Erythroblast (primary cell): ENCODE measurements around the gene HHIP.

Experiments
- DNase-seq, 2 experiments: peaks; one replicate each; lab custom pipeline; 2025; lab: John Stamatoyannopoulos, UW
- GATA1 ChIP-seq: IDR thresholded peaks from 2 replicates; pipeline ENCODE4 v1.6.1; 2011; ENCODE audit warnings: low read depth, mild to moderate bottlenecking, control low read depth, low read length, moderate library complexity
- POLR2A ChIP-seq: IDR thresholded peaks from 2 replicates; pipeline ENCODE4 v1.6.1; 2011; ENCODE audit warnings: mild to moderate bottlenecking, low read length

The HHIP gene

GRCh38 chr4:144647095-144647561 lies 1.2 kb downstream of the HHIP start:
- TF ChIP-seq GATA1 (no peak), POLR2A (no peak)
- DNase-seq, result peak in 1 of 2 experiments; percentile 34

DNA sequence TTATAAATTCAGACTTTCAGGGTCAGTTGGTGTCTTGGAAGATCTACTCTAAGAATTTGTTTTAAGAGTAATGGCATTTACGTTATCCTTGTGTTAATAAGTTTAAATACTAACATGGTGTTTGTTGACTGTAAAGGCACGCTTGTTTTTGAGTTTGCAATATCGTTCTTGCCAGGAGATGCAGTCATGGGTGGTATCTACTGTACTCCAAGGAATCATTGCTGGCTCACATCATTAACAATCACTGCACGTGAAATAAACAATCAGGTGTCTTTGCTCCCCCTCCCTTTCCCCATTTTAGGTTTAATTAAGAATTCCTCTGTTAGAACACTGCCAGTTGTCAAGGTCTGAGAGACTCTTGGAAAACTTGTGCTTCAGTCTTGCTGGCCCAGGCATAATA lies 1.6 kb downstream of the HHIP start:
- no peak for DNase-seq
- TF ChIP-seq POLR2A, result no peak
- no peak for TF ChIP-seq GATA1

DNA sequence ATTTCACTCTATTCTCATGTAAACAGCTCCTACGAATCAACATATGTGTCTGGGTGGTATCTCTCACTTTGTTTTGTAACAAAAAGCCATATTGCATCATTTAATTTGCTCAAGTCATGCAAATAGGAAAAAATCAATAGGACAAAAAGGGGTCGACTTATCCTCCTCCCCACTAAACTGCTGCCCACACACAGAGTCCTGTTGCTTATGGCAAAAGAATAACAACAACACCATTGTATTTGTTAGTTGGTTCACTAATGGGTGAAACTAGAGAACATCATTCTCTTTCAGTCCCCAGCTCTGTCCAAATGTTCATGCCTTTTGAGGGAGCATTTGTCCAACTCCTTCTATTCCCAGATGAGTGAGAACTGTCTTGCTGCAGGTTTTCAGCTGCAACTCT lies 2.1 kb downstream of the HHIP start:
- DNase-seq, result no peak
- no peak for TF ChIP-seq GATA1
- TF ChIP-seq POLR2A, result no peak

- TF ChIP-seq GATA1, result no peak
- no peak for TF ChIP-seq POLR2A
- no peak for DNase-seq
Measured at GRCh38 chr4:144649646-144650045, 3.7 kb downstream of the HHIP start.

DNA sequence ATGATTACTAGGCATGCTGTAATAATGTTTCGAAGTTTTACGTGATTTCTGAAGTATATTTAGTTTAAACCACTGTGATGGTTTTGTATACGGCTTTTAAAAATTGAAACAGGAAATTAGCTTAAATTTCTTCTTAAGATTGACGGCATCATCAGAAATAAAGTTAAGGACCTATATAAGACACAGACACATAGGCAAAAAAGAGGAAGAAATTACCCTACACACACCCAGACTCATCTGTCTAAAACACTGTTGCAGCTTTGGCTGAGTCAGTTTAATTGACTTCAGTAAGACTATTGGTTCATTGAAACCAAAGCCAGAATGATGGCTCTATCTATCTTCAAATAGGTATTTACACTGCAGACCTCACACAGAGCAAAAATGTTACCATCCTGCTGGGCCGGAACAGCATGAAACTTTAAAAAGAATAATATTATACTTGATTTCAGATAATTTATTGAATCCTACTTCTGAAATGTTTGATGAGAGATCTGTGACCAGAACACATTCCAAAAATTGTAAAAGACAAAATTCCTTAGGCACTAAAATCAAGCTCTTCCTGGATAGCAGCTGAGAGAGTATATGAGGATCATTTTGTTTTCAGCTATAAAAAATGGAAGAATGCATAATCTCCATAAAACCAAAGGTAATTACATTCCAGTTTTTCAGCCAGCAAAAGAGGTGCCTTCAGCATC lies 4.5 kb downstream of the HHIP start:
- no peak for TF ChIP-seq POLR2A
- TF ChIP-seq GATA1, result no peak
- DNase-seq, result no peak

DNA sequence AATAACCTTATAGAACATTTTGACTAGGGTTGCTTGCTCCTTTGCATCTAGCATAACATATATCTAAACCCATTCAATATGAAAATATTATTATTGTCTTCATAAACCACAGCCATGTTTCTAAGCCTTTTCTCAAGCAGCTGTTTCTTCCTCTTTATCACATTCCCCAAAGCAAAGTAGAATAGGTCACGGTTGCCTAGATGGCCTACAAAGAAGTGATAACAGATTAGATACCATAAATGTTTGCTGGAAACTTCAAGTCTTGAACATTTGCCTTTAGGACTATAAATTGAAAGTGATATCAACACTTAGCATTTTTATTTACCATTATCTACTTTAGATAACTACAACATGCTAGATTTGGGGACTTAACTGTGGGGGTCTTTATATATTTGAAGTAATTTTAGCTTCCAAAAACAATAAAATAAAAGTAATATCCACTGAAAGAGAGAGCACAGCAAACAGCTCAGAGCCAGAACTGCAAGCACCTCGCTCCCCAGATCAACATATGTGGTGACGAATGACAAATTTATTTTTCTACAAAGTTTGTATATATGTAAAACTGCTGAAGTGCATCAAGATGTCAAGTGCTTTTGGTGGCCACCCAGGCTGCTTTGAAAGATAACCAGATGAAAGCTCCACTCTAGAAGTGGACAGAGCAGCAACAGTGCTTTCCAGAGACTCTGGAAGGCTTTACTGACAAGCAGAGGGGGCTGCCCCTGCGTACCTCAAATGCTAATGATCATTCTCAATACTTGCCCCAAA lies 8.0 kb downstream of the HHIP start:
- DNase-seq, result no peak
- TF ChIP-seq POLR2A (no peak), GATA1 (no peak)

GRCh38 chr4:144655491-144655890 lies 9.5 kb downstream of the HHIP start:
- no peak for TF ChIP-seq POLR2A
- no peak for DNase-seq

DNA sequence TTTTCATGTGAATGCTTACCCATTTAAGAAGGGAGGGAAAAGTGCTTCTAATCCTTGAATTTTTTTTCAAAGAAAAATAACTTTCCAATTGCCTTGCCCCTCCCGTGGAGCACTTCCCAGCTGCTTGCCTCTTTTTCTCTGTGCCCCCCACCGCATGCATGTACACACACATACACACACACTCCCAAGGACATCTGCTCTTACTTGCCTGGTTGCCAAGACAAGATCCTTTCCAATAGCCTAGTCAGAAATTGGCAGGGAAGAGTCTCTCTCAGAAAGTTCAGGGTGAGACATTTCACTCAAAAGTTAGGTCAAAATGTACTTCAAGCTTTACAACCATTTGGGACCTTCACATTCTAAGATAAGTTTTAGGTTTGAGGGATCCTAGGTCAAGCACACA lies 10.9 kb downstream of the HHIP start:
- DNase-seq, result no peak
- no peak for TF ChIP-seq GATA1
- TF ChIP-seq POLR2A, result no peak

DNA sequence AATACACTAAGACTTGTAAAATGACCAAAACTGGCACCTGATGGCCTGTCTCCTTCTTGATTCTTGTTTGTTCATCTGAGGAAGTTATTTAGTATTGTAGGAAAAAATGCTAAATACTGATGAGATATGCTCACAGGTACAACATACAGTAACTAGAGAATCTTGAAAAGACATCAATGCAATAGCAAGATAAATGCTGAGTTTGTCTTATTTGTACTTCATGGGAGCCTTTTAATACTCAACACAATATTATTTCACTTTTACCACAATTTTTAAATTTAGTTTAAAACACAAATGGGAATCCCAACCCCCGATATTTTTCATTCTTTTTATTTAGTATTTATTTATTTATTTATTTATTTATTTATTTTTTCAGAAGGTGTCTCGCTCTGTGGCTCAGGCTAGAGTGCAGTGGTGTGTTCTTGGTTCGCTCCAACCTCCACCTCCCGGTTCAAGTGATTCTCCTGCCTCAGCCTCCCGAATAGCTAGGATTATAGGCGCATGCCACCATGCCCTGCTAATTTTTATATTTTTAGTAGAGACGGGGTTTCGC lies 12.1 kb downstream of the HHIP start:
- no peak for DNase-seq
- TF ChIP-seq POLR2A, result no peak

- TF ChIP-seq GATA1 (no peak), POLR2A (no peak)
- DNase-seq, result no peak
Measured at GRCh38 chr4:144658903-144659302, 12.9 kb downstream of the HHIP start.

DNA sequence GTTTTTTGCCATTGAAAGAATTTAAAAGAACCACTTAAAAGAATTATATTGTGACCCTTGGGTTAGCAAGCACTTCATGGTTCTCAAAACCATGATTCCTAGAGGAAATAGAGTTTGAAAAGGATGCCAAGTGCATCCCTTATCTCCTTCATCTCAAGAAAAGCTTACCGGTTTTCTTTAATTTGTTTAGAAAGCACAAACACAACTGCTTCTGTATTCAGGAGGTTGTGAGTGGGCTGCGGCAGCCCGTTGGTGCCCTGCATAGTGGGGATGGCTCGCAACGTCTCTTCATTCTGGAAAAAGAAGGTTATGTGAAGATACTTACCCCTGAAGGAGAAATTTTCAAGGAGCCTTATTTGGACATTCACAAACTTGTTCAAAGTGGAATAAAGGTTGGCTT lies 13.5 kb downstream of the HHIP start:
- no peak for TF ChIP-seq POLR2A
- TF ChIP-seq GATA1, result no peak
- no peak for DNase-seq

DNA sequence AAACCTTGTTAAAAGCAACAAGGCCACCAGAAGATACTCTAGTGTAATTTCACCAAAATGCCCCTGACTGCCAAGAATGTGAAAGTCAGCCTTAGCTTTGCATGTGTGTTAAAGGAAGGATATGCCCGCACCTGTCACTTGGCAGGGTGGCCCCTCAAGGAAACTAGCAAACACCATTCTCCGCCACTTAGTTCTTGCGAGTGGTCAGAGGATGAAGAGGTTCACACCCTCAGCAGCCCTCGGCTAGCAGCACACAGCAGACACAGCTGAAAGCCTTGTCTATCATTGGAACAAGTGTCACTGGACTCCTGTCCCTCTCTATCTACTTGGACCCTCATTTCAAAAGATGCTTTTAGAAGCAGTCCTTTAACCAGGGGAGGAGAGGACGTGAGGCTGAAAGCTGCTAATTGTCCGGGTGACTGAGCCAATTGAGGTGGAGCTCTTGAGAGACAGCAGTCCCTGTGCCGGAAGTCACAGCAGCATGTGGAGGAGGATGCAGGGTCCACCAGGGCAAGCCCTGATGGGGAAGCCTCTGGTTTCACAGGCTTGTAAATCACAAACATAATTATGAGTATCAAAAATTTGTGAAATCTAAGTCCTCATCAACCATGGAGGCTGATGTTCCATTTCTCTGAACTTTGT lies 18.0 kb downstream of the HHIP start:
- no peak for DNase-seq
- TF ChIP-seq GATA1, result no peak
- TF ChIP-seq POLR2A, result no peak

DNA sequence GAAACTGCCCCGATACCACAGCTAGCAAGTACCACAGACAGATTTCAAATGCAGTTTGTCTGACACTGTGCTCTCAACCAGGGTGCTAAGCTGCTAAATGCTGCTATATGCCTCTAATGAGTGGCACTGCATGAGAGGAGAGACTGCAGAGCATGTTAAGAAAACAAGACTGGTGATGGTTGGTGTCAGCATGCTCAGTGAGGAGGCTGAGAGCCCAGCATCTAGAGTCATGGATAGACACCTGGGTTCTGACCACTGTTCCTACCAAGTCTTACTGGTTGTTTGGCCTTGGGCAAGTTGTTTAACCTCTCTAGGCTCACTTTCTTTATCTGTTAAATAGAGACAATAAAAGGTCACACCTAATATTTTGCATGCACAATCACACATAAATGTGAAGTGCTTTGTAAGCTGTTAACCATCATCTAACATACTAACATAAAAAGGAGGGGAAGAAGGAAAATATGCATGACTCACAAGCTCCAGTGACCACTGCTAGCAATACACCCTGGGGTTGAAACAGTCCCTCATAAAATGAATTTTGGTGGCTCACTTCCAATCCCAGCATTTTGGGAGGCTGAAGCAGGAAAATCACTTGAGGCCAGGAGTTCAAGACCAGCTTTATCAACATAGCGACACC lies 20.7 kb downstream of the HHIP start:
- TF ChIP-seq GATA1 (no peak), POLR2A (no peak)
- no peak for DNase-seq

GRCh38 chr4:144667500-144667899 lies 21.5 kb downstream of the HHIP start:
- DNase-seq, result no peak
- TF ChIP-seq GATA1, result no peak
